AG20443 (cell line): ENCODE results near the gene USP6.
"Not testable (repeated sequence)": the region's sequence is repeated elsewhere in the genome, so short reads cannot be mapped to it uniquely, and the experiment has no call there.

Experiments used
- DNase-seq: peaks from one replicate; pipeline ENCODE4 v3.0.0; 2012; ENCODE audit warnings: low spot score, mixed read lengths

The USP6 gene

GRCh38 chr17:5115673-5116651 lies at the start of gene USP6:
Gene USP6, plus strand, starts transcription at chr17:5116032. Its CDS starts 14,336 bp downstream, at chr17:5130368.
- no peak for DNase-seq

GRCh38 chr17:5068236-5068635 lies 47.6 kb upstream of the USP6 start:
- no peak for DNase-seq

- no peak for DNase-seq
Measured at GRCh38 chr17:5069724-5070123, 46.1 kb upstream of the USP6 start.

DNA sequence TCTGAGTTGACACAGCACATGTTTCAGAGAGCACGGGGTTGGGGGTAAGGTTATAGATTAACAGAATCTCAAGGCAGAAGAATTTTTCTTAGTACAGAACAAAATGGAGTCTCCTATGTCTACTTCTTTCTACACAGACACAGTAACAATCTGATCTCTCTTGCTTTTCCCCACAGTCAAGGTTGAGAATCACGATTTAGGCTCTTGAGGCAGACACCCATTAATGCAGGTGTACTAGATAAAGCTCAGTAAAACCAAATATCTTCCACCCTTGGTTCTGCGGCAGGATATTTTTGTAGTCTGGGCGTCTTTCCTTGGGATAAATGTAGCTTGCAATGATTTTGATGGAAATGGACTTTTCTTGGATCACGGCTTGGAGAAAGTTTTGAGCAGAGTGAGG lies 40.4 kb upstream of the USP6 start:
- DNase-seq, result not testable (repeated sequence)

- DNase-seq, result not testable (repeated sequence)
Measured at GRCh38 chr17:5077275-5077674, 38.6 kb upstream of the USP6 start.

GRCh38 chr17:5077781-5078105 lies 38.1 kb upstream of the USP6 start:
- no peak for DNase-seq

- peak; percentile 94 for DNase-seq
Measured at GRCh38 chr17:5078106-5079028, 37.5 kb upstream of the USP6 start, which contains the start of gene ZFP3. Gene ZFP3, plus strand, starts transcription at chr17:5078467. Its CDS starts 13,038 bp downstream, at chr17:5091505.

DNA sequence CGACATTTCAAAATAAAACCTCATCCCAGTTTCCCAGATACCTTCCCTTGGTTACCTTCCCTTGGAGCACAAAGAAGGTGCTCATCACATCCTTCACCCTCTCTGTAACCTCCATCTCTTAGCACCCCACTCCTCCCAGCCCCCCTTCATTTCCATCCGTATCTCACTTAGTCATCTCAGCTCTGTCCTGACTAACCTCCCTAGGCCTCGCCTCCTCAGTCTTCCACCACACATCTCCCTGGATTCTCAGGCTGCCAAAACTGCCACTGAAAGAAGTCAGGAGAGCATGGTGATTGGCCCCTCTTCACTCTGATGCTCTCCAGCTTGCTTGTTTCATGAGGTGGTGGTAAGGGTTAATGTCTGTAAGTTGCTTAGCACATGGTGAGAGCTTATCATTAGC lies 35.2 kb upstream of the USP6 start:
- DNase-seq, result no peak

GRCh38 chr17:5092218-5093010 lies 23.4 kb upstream of the USP6 start:
- DNase-seq, result no peak

- no peak for DNase-seq
Measured at GRCh38 chr17:5096731-5097100, 19.1 kb upstream of the USP6 start.

GRCh38 chr17:5097101-5097834 lies 18.6 kb upstream of the USP6 start:
- no peak for DNase-seq

DNA sequence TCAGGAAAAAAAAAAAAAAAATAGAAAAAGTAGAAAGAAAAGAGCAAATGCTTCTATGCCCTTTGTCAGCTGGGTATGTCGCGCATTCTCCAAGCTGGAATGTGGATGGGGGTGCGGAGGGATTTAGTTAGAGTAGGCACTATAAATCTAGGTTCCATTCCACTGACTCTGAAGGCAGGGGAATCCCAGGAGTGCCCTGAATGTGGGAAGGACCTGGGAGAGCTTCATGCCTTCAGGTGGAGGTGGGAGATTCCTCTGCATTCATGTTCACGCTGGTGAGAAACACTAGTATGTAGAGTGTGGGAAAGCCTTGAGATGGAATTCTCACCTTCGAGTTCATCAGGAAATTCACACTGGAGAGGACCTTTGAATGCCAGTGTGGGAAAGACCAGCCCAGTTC lies 16.6 kb upstream of the USP6 start:
- no peak for DNase-seq

DNA sequence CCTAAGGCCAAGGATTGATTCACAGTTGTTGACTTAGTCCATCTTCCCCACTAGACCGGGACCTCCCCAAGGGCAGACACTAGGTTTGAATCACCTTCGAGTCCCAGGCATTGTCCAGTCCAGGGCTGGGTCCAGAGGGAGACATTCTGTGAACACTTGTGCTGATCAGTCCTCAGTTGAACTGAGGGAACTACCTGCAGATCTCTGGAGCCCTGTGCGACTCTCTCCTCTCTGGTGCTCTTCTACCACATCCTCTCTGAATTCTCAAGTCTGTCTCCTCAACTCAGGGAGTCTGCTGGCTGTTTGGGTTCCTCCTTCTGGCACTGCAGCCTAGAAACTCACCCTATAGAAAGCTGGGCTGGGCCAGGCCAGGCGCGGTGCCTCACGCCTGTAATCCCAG lies 15.0 kb upstream of the USP6 start:
- no peak for DNase-seq

GRCh38 chr17:5110816-5111215 lies 5.0 kb upstream of the USP6 start:
- DNase-seq, result no peak

DNA sequence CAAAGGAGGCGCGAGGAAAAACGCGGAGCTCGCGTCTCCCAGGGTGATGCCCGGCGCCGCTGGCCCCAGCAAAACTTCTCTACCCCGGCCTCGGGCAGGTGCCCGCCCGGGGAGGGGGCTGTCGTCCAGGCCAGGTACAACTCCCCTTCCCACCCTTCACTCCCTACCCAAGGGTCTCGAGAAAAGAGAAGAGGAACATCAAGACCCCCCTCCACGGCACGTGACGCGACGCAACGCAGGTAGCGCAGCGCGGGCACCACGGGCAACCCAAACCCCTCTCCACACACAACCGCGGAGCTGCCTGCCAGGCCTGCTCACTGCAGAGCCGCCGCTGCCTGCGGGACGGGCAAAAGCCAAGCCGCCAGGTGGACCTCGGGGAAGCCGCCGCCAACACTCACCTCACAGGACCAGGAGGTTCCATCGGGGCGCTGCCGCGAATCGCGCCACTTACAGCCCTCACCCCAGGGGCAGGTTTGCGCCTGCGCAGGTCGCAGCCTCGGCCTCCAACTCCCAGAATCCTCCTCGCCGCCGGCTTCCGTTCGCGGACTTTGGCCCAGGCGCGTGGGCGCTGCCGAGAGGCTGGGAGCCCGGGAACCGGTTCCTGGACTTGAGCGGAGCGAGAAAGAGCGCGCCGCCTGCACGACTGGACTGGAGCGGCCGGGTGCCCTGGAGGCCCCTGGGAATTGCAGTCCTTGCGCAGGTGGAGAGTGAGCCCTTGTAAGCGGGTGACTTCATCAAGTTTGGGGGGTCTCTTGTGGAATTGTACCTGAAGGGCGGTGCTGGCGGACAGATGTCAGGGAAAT lies 4.2 kb upstream of the USP6 start, which contains the start of gene ZNF232:
TSS of gene ZNF232 (minus strand) at position 477 of the 803 bp plus-strand sequence. CDS start at position 421, 56 bp downstream.
- DNase-seq, result peak; percentile 99

GRCh38 chr17:5118219-5118618 lies 2.4 kb downstream of the USP6 start:
- no peak for DNase-seq

- DNase-seq, result no peak
Measured at GRCh38 chr17:5120036-5120435, 4.2 kb downstream of the USP6 start.

DNA sequence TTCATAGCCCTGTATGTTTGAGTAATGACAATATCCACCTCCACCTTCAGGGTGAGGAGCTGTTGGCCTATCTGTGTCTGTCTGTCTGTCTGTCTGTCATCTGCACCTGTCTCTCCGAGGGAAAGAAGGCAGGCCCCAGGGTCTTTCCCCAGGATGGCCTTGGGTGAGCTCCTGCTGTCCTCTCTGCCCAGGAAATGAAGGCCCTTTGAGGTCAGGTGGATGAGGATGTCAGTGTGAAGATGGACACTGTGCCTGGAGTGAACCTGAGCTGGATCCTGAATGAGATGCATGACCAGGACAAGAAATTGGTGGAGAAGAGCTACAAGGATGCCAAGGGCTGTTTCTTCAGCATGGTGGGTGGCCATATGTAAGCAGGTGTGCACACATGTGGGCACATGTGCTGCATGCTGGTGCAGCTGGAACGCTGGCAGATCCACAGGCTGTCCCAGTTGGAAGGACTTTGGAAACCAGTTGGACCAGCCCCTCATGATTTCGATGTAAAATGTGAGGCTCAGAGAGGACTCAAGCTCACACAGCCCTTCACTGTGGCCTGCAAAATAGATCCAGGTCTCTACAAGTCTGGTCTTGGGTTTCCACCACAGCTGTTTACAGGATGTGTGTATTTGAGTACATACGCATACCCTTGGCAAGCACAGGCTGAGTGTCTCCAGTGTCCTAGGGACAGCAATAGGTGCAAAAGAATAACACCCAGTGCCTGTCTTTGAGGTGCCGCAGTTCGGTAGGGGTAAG lies 4.8 kb downstream of the USP6 start:
- not testable (repeated sequence) for DNase-seq

- DNase-seq, result no peak
Measured at GRCh38 chr17:5121186-5121841, 5.5 kb downstream of the USP6 start.
